Spleen (tissue), 11 donors: ENCODE measurements around the gene PDLIM7. TPM values are rescaled to one million over a fixed set of nuclear protein-coding genes. Genes with fewer than 3 reads are reported as not detected.
"Not testable (repeated sequence)": the region's sequence is repeated elsewhere in the genome, so short reads cannot be mapped to it uniquely, and the experiment has no call there.

ENCODE experiments used
- DNase-seq: peaks from one replicate; pipeline ENCODE4 v3.0.0-alpha.2; 2020
- H3K27ac ChIP-seq, 8 donors: fragments of 200-600 bp; sonication (generic) in 7 of 8; 1 replicate in 4 of 8; 2 replicates in 4 of 8; pipeline versions ENCODE4 v1.5.0 to v1.8.0; 2016 to 2021; ENCODE audit warnings: inconsistent platforms in 4 of 8, mild to moderate bottlenecking in 4 of 8, moderate library complexity in 1 of 8
- H3K27me3 ChIP-seq, 7 donors: fragments of 200-600 bp; sonication (generic) in 6 of 7; replicated peaks in 1 of 7; 1 replicate in 4 of 7; 2 replicates in 3 of 7; pipeline versions ENCODE4 v1.5.0 to v1.8.0; 2016 to 2021; ENCODE audit warnings: inconsistent platforms in 3 of 7, mild to moderate bottlenecking in 1 of 7
- H3K36me3 ChIP-seq, 6 donors: fragments of 200-600 bp; sonication (generic) in 5 of 6; 1 replicate in 4 of 6; 2 replicates in 2 of 6; pipeline versions ENCODE4 v1.5.0 to v1.8.0; 2016 to 2021; ENCODE audit warnings: inconsistent platforms in 2 of 6
- H3K4me1 ChIP-seq, 6 donors: fragments of 200-600 bp; sonication (generic) in 5 of 6; 1 replicate in 3 of 6; 2 replicates in 3 of 6; pipeline versions ENCODE4 v1.5.0 to v1.8.0; 2016 to 2021; ENCODE audit warnings: inconsistent platforms in 3 of 6
- H3K4me3 ChIP-seq, 8 donors: fragments of 200-600 bp; sonication (generic) in 7 of 8; 1 replicate in 4 of 8; 2 replicates in 4 of 8; pipeline versions ENCODE4 v1.5.0 to v1.8.0; 2016 to 2021; ENCODE audit warnings: inconsistent platforms in 4 of 8, mild to moderate bottlenecking in 4 of 8, moderate library complexity in 2 of 8
- H3K9me3 ChIP-seq, 8 donors: fragments of 200-600 bp; sonication (generic) in 7 of 8; 1 replicate in 4 of 8; 2 replicates in 4 of 8; pipeline versions ENCODE4 v1.5.0 to v1.8.0; 2016 to 2021; ENCODE audit warnings: inconsistent platforms in 4 of 8
- CTCF ChIP-seq, 11 experiments: fragments of 200-600 bp in 7 of 11; fragments of 450-650 bp in 4 of 11; sonication (generic) in 4 of 11; IDR thresholded peaks in 8 of 11; conservative IDR thresholded peaks in 3 of 11; 1 replicate in 7 of 11; 2 replicates in 4 of 11; pipeline versions ENCODE4 v1.4.0 to v1.8.0; 2016 to 2021; ENCODE audit warnings: antibody characterized with exemption in 11 of 11, inconsistent platforms in 4 of 11, mild to moderate bottlenecking in 1 of 11
- POLR2A ChIP-seq, 3 donors: fragments of 450-650 bp; IDR thresholded peaks; one replicate each; pipeline ENCODE4 v1.5.1; 2017; ENCODE audit warnings: antibody characterized with exemption in 3 of 3, mild to moderate bottlenecking in 1 of 3
- POLR2AphosphoS5 ChIP-seq, 3 donors: sonication (generic); formaldehyde crosslinking; IDR thresholded peaks; one replicate each; pipeline ENCODE4 v1.5.1; 2017; ENCODE audit warnings: antibody characterized with exemption in 3 of 3
- WGBS, 5 donors: extraction: QIAGEN DNeasy Blood & Tissue Kit in 3 of 5; methylation state at CpG; one replicate each; pipeline versions ENCODE4 v1.1.5 to v1.1.7; 2013 to 2018; 5-methylcytosine and 5-hydroxymethylcytosine counted together
- intact Hi-C: fragments of 100-400 bp; cut with DNase I; formaldehyde crosslinking; loops from one replicate; pipeline ENCODE4 v1.15.0; 2023; ENCODE audit warnings: low total_unique reads
- polyA plus RNA-seq, 3 donors: library from polyadenylated mRNA; stranded (reverse); fragments of 200-250 nt; gene quantifications; one replicate each; pipeline ENCODE4 v1.2.1, GENCODE V29; 2013
- total RNA-seq, 7 donors: library from RNA; depleted of rRNA in 3 of 7; stranded (reverse); fragments of >200 nt in 3 of 7; fragmentation: NEBNext Ultra II Directional in 4 of 7; extraction: Animal tissue kit (Norgen Biotek cat#: 25700) in 4 of 7; gene quantifications; one replicate each; pipeline versions ENCODE4 v1.1.0 to v1.2.1, GENCODE V29; 2016 to 2021
- donor health status: healthy with polysubstance abuse.
- donor health status: DM: no; HTN: no; CAD: no; lungs with moderate emphysema.
- donor health status: DM: no; HTN: no; CAD: no.
- donor health status: Bipolar disorder and iron deficiency.
- donor health status: healthy.
- donor health status: DM: no; HTN: no; CAD: no.
- donor health status: DM: yes; HTN: yes; CAD: no.

The PDLIM7 gene
- total and polyA plus RNA-seq, 10 donors: 42.5 to 220 (median 85.1) TPM

GRCh38 chr5:177537389-177538361 lies 40.3 kb upstream of the PDLIM7 start:
- no peaks in the 10 kb centered on the region for H3K27me3 ChIP-seq
- peak; percentile 8 for DNase-seq
- H3K4me3 ChIP-seq: no peak overlapping the region
- H3K27ac ChIP-seq: peak overlapping the region in 7 of 8 donors; percentile 2 to 58 (median 41)
- 57 to 72% (median 67%) methylated on average over 15 of the region's 15 CpGs for WGBS, 5 donors
- intact Hi-C loops: no loop called here
- peaks cover 0 to 83% (median 47%) of the 10 kb centered on the region in 6 donors for H3K36me3 ChIP-seq
- H3K9me3 ChIP-seq: no peaks in the 10 kb centered on the region
- no peak for TF ChIP-seq CTCF (IDR thresholded peaks at IDR 0.05 in 8 of 11, conservative IDR thresholded peaks at IDR 0.05 in 3 of 11)
- peak in 1 of 3 donors; percentile 6 for TF ChIP-seq POLR2AphosphoS5 (IDR thresholded peaks at IDR 0.05)
- H3K4me1 ChIP-seq: peaks cover 0 to 62% (median 24%) of the 10 kb centered on the region in 6 donors

GRCh38 chr5:177536386-177536785 lies 39.0 kb upstream of the PDLIM7 start:
- 91 to 98% (median 96%) methylated on average over 10 of the region's 10 CpGs for WGBS, 5 donors
- Histone ChIP-seq H3K27me3 (no peaks in the 10 kb centered on the region), H3K4me3 (no peak overlapping the region), H3K9me3 (no peaks in the 10 kb centered on the region), H3K27ac (peak overlapping the region in 2 of 8 donors; percentile 16 to 54), H3K36me3 (peaks cover 0 to 85% (median 59%) of the 10 kb centered on the region in 6 donors), H3K4me1 (peaks cover 0 to 51% (median 24%) of the 10 kb centered on the region in 6 donors)
- TF ChIP-seq POLR2A (IDR thresholded peaks at IDR 0.05) (no peak), CTCF (IDR thresholded peaks at IDR 0.05 in 8 of 11, conservative IDR thresholded peaks at IDR 0.05 in 3 of 11) (no peak), POLR2AphosphoS5 (IDR thresholded peaks at IDR 0.05) (peak in 2 of 3 donors; percentile 4 to 32)
- intact Hi-C loops: no loop called here
- peak; percentile 41 for DNase-seq

DNA sequence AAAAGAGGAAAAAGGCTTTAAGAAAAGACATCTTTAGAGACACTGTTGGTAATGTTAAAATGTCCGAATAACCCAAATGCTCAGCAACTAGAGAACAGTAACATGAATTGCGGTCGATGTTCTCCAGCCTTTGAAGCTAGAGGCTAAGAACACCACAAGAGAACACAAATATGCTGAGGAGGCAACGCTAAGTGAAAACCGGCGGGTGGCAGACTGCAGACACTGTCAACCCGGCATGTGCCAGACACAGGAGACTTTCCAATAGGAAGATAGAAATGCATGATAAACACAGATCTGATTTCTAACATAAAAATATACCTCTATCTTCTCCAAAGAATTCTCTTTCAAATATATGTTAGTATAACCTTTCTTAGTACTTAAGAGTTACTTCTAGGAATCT lies 37.7 kb upstream of the PDLIM7 start:
- no peaks in the 10 kb centered on the region for H3K9me3 ChIP-seq
- DNase-seq: peak; percentile 14
- intact Hi-C loops: no loop called here
- H3K4me1 ChIP-seq: peaks cover 0 to 39% (median 21%) of the 10 kb centered on the region in 6 donors
- H3K27ac ChIP-seq: no peak overlapping the region
- no peak overlapping the region for H3K4me3 ChIP-seq
- WGBS, 5 donors: 94 to 98% (median 96%) methylated on average over 7 of the region's 7 CpGs
- peaks cover 0 to 98% (median 72%) of the 10 kb centered on the region in 6 donors for H3K36me3 ChIP-seq
- no peaks in the 10 kb centered on the region for H3K27me3 ChIP-seq
- TF ChIP-seq CTCF (IDR thresholded peaks at IDR 0.05 in 8 of 11, conservative IDR thresholded peaks at IDR 0.05 in 3 of 11): no peak
- TF ChIP-seq POLR2AphosphoS5 (IDR thresholded peaks at IDR 0.05): no peak
- no peak for TF ChIP-seq POLR2A (IDR thresholded peaks at IDR 0.05)

DNA sequence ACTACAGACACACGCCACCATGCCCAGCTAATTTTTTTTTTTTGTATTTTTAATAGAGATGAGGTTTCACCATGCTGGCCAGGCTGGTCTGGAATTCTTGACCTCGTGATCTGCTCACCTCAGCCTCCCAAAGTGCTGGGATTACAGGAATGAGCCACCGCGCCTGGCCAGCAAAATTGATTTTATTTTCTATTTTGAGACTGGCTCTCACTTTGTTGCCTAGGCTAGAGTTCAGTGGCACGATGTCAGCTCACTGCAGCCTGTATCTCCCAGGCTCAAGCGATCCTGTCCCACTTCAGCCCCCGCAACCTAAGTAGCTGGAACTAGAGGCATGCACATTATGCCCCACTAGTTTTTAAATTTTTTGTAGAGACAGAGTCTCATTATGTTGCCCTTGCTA lies 37.0 kb upstream of the PDLIM7 start:
- DNase-seq, H3K27me3 ChIP-seq, H3K9me3 ChIP-seq, intact Hi-C loops, H3K27ac ChIP-seq, H3K4me3 ChIP-seq: not testable (repeated sequence)
- 94 to 99% (median 96%) methylated on average over 7 of the region's 7 CpGs for WGBS, 5 donors
- peaks cover 0 to 100% (median 79%) of the 10 kb centered on the region in 6 donors for H3K36me3 ChIP-seq
- H3K4me1 ChIP-seq: peaks cover 0 to 32% (median 18%) of the 10 kb centered on the region in 6 donors
